Posterior cingulate gyrus (tissue), 11 donors: ENCODE results near the gene PLXNB1.

Experiments
- DNase-seq, 10 donors: peaks; one replicate each; pipeline versions ENCODE4 v3.0.0 to v3.0.0-alpha.2; 2020 to 2021; ENCODE audit warnings: mixed read lengths in 3 of 10
- intact Hi-C: fragments of 100-400 bp; cut with DNase I; formaldehyde crosslinking; loops from one replicate; pipeline ENCODE4 v1.15.1; 2023

PLXNB1 gene

DNA sequence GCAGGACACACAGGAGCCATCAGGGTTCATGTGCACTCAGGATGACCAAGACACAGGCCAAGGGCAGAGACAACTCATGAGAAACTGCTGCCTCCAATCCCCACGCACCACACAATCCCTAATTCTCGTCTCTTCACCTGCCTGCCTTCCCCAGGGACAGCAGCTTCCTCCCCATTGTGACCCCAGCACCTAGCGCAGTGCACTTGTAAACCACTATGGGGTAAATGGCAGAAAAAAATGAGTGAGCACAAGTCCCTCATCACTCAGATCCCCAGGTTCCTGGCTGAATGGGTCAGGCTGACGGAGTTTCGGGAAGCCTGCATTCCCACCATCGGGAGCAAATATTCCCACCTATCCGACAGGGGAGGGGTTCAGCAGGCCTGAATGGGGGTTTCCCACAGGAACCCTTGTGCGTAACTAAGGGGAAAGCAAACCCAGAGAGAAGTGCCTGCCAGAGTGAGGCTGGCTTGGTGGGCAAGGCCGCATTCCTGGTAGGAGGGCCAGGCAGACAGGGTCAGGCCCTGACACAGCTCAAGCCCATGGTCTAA lies 18.8 kb downstream of the PLXNB1 start:
- peak in 6 of 10 donors; percentile 1 to 47 (median 4) for DNase-seq
- intact Hi-C loops: no loop called here

DNA sequence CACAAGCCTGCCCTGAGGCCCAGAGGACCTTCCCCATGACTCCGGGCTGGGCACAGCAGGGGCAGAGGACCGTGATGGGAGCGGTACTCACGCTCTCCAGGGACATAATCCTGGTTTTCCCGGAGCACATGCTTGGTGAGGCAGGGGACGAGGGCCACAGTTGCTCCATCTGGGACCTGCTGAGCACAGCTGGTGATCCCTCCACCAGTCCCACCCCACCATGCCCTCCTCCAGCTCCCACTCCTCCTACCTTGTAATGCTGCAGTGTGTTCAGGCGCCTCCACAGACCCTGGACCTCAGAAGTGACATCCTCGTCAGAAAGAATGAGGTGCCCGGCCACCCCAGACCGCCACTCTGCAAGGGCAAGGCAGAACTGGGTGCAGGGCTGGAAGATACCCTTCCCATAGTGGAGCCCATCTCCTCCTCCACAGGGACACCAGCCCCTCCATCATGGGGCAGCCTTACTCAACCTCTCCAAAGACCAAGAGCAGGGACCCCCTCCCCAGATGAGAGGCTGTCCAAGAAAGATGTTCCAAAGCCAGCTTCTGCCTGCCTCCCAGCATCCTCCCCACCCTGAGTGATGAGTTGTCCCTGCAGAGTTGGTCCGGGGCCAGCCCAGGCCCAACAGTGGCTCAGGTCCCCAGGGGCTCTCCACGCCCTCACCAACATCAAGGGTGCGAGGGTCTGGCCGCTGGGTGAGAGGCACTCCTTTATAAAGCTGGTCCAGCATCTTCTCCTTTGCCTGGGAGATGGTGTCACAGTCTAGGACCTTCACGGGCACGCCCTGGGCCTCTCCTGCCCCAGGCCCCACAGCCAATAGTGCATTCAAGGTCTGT lies 19.5 kb downstream of the PLXNB1 start:
- peak in 8 of 10 donors; percentile 0 to 72 (median 6) for DNase-seq
- intact Hi-C loops: no loop called here

GRCh38 chr3:48409291-48410201 lies 20.3 kb downstream of the PLXNB1 start:
- intact Hi-C loops: no loop called here
- peak in 7 of 10 donors; percentile 1 to 74 (median 9) for DNase-seq

- DNase-seq: peak in 6 of 10 donors; percentile 1 to 72 (median 20)
- intact Hi-C loops: no loop called here
Observed at GRCh38 chr3:48408823-48409281, 21.0 kb downstream of the PLXNB1 start.

- intact Hi-C loops: no loop called here
- DNase-seq: peak in 4 of 10 donors; percentile 2 to 40 (median 29)
Observed at GRCh38 chr3:48407542-48408099, 22.3 kb downstream of the PLXNB1 start.

DNA sequence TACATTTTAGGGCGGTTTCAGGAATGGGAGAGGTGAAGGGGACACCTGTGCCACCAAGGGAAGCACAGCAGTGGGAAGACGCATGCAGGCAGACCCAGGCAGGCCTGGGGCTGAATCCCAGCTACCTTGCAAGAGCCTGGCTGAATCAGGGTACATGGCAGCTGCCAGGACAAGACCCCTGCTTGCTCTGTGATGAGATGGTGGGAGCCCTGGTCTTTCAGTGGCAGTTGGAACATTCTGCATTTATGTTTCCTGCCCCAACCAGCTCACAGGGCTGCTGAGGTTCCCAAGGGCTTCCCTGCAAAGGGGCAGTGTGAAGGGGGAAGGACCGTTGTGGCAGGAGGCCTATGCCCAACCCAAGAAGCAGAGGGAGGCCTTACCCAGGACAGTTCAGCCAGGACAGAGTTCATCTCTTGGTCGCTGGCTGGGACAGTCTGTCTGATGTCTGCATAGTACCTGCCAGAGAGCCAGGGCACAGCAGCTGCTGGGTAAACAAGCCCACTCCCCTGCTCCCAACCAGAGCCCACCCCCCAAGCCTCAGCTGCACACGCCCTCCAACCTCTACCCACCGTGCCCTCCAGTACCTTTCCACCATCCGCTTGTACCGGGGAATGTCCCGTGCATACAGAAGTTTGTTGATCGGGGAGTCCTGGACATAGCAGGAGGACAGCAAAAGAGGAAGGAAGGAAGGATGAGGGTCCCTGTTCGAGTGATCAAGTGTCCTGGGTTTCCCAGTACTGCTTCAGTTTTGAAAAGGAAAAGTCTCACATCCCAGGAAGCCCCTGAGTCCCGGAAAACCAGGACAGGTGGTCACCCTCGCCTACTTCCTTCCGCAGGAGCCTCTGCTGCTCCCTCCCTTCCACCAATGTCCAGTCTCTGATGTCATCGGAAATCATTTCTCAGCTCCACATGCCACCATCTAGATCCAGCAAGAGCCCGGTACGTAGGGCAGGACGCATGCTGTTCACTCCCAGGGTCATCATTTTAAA lies 23.1 kb downstream of the PLXNB1 start:
- peak in 5 of 10 donors; percentile 1 to 55 (median 29) for DNase-seq
- intact Hi-C loops: no loop called here

- intact Hi-C loops: no loop called here
- DNase-seq: peak in 2 of 10 donors; percentile 24 to 43
Observed at GRCh38 chr3:48405971-48406370, 23.9 kb downstream of the PLXNB1 start.

GRCh38 chr3:48405343-48405881 lies 24.5 kb downstream of the PLXNB1 start:
- intact Hi-C loops: no loop called here
- DNase-seq: peak in 4 of 10 donors; percentile 5 to 76 (median 68)

- intact Hi-C loops: no loop called here
- DNase-seq: peak in 5 of 10 donors; percentile 7 to 75 (median 47)
Observed at GRCh38 chr3:48404440-48405342, 25.2 kb downstream of the PLXNB1 start.

DNA sequence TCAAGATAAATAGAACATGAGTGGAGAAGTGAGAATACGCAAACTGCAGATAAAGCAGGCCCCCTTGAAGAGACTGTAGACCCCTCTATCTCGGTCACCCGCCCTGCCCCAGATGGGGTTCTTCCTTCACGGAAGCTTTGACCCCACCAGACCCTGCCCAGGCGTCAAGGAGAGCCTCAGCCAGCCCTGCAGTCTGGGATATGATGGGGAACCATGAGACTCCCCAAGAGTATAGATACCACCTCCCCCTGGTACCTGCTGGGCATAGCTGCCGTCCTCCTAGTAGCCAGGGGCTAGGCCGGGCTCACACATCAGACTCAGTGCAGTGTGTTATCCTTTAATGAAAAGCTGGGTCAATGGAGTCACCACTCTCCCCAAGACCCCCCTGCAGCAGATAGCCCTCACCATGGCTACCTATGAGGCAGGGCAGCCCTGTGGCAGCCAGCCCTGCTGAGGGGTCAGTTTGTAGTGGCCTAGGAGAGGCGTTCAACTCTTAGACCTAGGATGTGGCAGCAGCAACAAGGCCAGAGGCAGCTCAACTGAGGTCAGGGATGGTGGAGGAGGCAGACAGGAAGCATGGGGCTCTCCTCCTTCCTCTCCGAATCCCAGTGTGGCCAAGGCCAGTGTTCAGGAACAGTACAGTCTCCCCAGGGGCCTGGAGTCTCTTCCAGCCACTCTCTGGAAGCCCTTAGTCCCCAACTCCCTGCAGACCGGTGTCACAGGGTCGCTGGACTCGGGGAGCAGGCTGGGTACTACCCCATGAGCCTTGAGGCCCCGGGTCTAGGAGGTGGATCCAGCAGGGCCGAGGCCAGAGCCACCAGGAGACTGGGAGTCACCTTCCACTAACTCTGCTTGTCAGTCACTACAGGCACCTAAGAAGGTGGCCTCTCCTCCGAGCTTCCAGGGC lies 26.1 kb downstream of the PLXNB1 start:
- intact Hi-C loops: no loop called here
- DNase-seq: peak in 3 of 10 donors; percentile 56 to 73 (median 71)

DNA sequence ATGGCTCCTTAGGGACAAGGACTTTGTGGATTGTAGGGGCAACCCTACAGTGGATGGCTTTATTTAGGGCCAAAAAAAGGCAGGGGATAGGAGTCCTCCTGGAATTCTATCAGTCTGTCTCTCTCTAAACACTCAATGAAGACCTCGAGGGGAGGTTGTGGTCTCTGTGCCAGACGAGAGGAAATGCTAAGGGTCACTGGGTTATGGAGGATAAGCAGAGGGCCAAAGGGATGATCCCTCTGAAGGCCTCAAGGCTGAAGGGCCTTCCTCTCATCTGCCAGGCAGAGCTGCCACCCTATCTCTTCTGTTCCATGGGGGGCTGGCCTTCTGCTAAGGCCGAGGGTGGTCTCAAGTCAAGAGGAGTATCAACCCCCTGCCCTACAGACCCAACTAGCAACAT lies 27.0 kb downstream of the PLXNB1 start:
- peak in 1 of 10 donors; percentile 35 for DNase-seq
- intact Hi-C loops: no loop called here

DNA sequence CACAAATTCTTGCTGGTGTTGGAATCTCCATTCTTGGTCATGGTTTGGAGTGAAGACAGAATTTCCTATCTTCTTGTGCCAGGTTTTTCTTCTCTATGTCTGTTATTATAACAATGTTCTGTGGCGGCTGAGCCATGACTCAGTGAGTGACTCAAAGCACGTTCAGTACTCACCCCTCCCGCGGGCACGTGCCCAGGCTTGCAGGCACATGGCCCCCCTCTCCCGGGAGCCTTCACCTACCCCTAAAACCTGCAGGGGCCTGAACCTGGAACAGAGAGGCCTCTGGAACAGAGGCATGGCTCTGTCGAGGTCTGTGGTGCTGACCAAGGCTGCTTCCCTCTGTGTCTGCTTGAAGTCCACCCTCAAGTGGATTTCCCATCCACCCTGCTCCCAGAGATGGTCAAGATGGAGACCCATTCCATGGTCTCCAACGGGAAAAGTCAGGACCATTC lies 27.6 kb downstream of the PLXNB1 start:
- intact Hi-C loops: no loop called here
- peak in 7 of 10 donors; percentile 22 to 91 (median 75) for DNase-seq

DNA sequence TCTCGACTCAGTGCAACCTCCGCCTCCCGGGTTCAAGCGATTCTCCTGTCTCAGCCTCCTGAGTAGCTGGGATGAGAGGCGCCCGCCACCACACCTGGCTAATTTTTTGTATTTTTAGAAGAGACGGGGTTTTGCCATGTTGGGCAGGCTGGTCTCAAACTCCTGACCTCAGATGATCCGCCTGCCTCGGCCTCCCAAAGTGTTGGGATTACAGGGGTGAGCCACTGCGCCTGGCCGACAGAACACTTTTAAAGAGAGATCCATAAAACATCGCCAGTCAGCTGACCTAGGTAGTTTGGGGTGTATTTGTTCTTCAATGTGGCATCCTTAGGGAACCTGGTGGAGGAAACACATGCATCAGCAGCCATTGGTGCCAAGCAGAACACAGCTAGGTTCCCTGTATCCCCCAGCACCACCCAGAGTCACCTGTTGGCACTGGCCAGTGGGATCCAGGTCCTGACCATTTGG lies 28.4 kb downstream of the PLXNB1 start:
- intact Hi-C loops: loop anchor here (1.0 kb wide), 1 partner anchor 35 kb away; no protein-coding TSS in a partner anchor

DNA sequence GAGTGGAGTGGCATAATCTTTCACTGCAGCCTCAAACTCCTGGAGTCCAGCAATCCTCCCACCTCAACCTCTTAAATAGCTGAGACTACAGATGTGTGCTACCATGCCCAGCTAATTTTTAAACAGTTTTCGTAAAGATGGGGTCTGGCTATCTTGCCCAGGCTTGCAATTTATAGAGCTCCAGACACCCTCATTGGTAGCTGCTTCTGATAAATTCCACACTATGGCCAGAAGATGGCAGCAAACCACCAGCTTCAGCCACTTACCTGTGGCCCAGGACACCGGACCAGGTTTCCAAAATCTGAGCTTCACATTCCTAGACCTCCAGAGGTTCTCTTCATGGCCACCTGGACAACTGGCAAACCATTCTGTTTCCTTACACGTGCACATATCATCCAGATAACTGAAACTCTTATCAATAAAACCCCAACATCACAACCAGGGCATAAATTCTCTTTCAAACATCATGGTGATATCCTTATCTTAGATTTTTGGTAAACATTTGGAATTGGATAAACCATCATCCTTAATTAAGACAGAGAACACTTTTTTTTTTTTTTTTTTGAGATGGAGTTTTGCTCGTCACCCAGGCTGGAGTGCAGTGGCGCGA lies 29.0 kb downstream of the PLXNB1 start:
- intact Hi-C loops: loop anchor here (1.0 kb wide), 1 partner anchor 35 kb away; no protein-coding TSS in a partner anchor
- DNase-seq: peak in 5 of 10 donors; percentile 54 to 88 (median 60)

More for the DNA sequence above, 28.4 kb downstream of the PLXNB1 start:
- DNase-seq: peak in 1 of 10 donors; percentile 65

GRCh38 chr3:48399387-48400172 lies 30.3 kb downstream of the PLXNB1 start:
- peak in 3 of 10 donors; percentile 10 to 61 (median 49) for DNase-seq
- intact Hi-C loops: no loop called here
